GM12875 (cell line): ENCODE measurements around the gene IRAK1BP1.

Experiments used
- H3K4me3 ChIP-seq: one replicate; pipeline ENCODE4 v1.5.1; 2011; ENCODE audit warnings: low read depth, low read length, control low read depth
- CTCF ChIP-seq: IDR thresholded peaks from 2 replicates; pipeline ENCODE4 v1.5.1; 2011; ENCODE audit warnings: low read depth, mild to moderate bottlenecking, control low read depth, inconsistent platforms, low read length, moderate library complexity, borderline replicate concordance; ENCODE audit not compliant: insufficient read depth

IRAK1BP1 gene

GRCh38 chr6:78947529-78947928 lies 80.2 kb downstream of the IRAK1BP1 start:
- no peak overlapping the region for H3K4me3 ChIP-seq
- no peak for TF ChIP-seq CTCF

GRCh38 chr6:78947962-78948361 lies 80.6 kb downstream of the IRAK1BP1 start:
- no peak for TF ChIP-seq CTCF
- no peak overlapping the region for H3K4me3 ChIP-seq

- no peak for TF ChIP-seq CTCF
- no peak overlapping the region for H3K4me3 ChIP-seq
Measured at GRCh38 chr6:78948785-78949184, 81.4 kb downstream of the IRAK1BP1 start.

- TF ChIP-seq CTCF, result no peak
- no peak overlapping the region for H3K4me3 ChIP-seq
Measured at GRCh38 chr6:78952362-78952761, 85.0 kb downstream of the IRAK1BP1 start.
